Thoracic aorta (tissue), 2 donors: ENCODE data around the gene TUBA1C. TPM values are rescaled to one million over a fixed set of nuclear protein-coding genes. Genes with fewer than 3 reads are reported as not detected.
"Not testable (repeated sequence)": the region's sequence is repeated elsewhere in the genome, so short reads cannot be mapped to it uniquely, and the experiment has no call there.

Experiments
- ATAC-seq: fragments of 150-250 bp; one replicate; pipeline ENCODE4 v1.8.0; 2017; ENCODE audit warnings: low read depth; ENCODE audit not compliant: insufficient number of reproducible peaks, low FRiP score
- DNase-seq: peaks from one replicate; pipeline ENCODE4 v3.0.0-alpha.2; 2020; ENCODE audit warnings: low spot score
- H3K27ac ChIP-seq, 2 donors: fragments of 200-600 bp; sonication (generic); 1 replicate in 1 of 2; 2 replicates in 1 of 2; pipeline ENCODE4 v1.5.1; 2016; ENCODE audit warnings: mild to moderate bottlenecking in 2 of 2, moderate library complexity in 2 of 2
- H3K27me3 ChIP-seq: fragments of 200-600 bp; sonication (generic); replicated peaks from 2 replicates; pipeline ENCODE4 v1.6.0; 2016; ENCODE audit warnings: mild to moderate bottlenecking; ENCODE audit not compliant: insufficient read depth
- H3K36me3 ChIP-seq: fragments of 200-600 bp; sonication (generic); one replicate; pipeline ENCODE4 v1.5.1; 2016
- H3K4me1 ChIP-seq, 2 donors: fragments of 200-600 bp; sonication (generic); 1 replicate in 1 of 2; 2 replicates in 1 of 2; pipeline versions ENCODE4 v1.5.1 to v1.6.0; 2016; ENCODE audit warnings: low read depth in 2 of 2, mild to moderate bottlenecking in 1 of 2; ENCODE audit not compliant: control insufficient read depth in 1 of 2
- H3K4me3 ChIP-seq: fragments of 200-600 bp; sonication (generic); 2 replicates; pipeline ENCODE4 v1.5.1; 2016; ENCODE audit warnings: mild to moderate bottlenecking
- H3K9me3 ChIP-seq: fragments of 200-600 bp; sonication (generic); 2 replicates; pipeline ENCODE4 v1.5.1; 2016
- total RNA-seq, 2 donors: library from RNA; depleted of rRNA; stranded (reverse); fragments of >200 nt; gene quantifications; one replicate each; pipeline versions ENCODE4 v1.1.0 to v1.2.3, GENCODE V29; 2016
- TF ChIP-seq, protein P1 (sequence below): fragments of 200-600 bp; sonication (generic); IDR thresholded peaks from one replicate; pipeline ENCODE4 v1.5.1; 2019; ENCODE audit warnings: antibody characterized with exemption

Gene TUBA1C
- total RNA-seq, 2 donors from 2014 or later = 239 to 277 TPM

GRCh38 chr12:49273726-49274395 is 9.0 kb downstream of the TUBA1C start:
- H3K36me3 ChIP-seq = peaks cover 39% of the 10 kb centered on the region
- ATAC-seq = no peak
- H3K27ac ChIP-seq = no peak overlapping the region
- DNase-seq = no peak
- no peaks in the 10 kb centered on the region for H3K27me3 ChIP-seq
- no peaks in the 10 kb centered on the region for H3K9me3 ChIP-seq
- TF ChIP-seq, protein P1, sequence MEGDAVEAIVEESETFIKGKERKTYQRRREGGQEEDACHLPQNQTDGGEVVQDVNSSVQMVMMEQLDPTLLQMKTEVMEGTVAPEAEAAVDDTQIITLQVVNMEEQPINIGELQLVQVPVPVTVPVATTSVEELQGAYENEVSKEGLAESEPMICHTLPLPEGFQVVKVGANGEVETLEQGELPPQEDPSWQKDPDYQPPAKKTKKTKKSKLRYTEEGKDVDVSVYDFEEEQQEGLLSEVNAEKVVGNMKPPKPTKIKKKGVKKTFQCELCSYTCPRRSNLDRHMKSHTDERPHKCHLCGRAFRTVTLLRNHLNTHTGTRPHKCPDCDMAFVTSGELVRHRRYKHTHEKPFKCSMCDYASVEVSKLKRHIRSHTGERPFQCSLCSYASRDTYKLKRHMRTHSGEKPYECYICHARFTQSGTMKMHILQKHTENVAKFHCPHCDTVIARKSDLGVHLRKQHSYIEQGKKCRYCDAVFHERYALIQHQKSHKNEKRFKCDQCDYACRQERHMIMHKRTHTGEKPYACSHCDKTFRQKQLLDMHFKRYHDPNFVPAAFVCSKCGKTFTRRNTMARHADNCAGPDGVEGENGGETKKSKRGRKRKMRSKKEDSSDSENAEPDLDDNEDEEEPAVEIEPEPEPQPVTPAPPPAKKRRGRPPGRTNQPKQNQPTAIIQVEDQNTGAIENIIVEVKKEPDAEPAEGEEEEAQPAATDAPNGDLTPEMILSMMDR = no peak
- H3K4me1 ChIP-seq = peaks cover 4 to 6% of the 10 kb centered on the region in 2 donors
- no peak overlapping the region for H3K4me3 ChIP-seq

DNA sequence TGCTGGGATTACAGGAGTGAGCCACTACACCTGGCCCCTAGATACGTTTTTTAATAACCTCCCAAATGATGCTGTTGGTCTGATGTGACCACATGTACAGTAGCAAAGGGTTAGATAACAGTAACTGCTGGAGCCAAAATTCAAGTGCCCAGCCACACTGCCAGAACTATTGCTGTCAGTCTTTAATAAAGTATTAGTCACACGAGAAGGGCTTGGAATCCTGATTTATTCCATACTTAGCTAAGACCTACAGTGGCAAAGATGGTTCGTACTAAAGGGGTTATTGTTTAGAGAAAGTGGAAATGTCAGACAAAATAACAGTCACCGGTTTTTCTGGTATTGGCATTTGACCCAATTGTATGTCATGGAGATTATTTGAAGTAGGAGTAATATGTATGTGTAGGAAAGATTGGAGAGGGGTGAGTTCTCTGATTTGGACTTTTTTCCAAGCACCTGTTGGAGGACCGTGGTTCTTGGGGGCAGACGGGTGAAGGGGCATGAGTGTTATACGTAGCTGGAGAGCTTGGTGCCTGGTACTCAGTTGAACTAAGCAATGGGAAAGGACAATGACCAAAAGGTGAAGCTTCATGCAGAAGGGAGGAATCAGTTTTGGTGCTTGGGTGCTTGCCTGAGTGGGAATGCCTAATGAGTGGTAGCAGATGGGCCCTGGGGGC is 9.7 kb downstream of the TUBA1C start:
- DNase-seq = no peak
- peaks cover 36% of the 10 kb centered on the region for H3K36me3 ChIP-seq
- H3K4me3 ChIP-seq = no peak overlapping the region
- no peaks in the 10 kb centered on the region for H3K27me3 ChIP-seq
- H3K4me1 ChIP-seq = no peaks in the 10 kb centered on the region
- no peak overlapping the region for H3K27ac ChIP-seq
- H3K9me3 ChIP-seq = no peaks in the 10 kb centered on the region
- TF ChIP-seq, protein P1 = no peak
- ATAC-seq = no peak

GRCh38 chr12:49276304-49277290 is 11.7 kb downstream of the TUBA1C start:
- DNase-seq (no peak), ATAC-seq (no peak)
- Histone ChIP-seq H3K27ac (no peak overlapping the region), H3K4me3 (no peak overlapping the region), H3K4me1 (no peaks in the 10 kb centered on the region), H3K36me3 (peaks cover 16% of the 10 kb centered on the region), H3K27me3 (no peaks in the 10 kb centered on the region), H3K9me3 (no peaks in the 10 kb centered on the region)
- TF ChIP-seq, protein P1 = no peak

GRCh38 chr12:49277466-49277865 is 12.6 kb downstream of the TUBA1C start:
- Histone ChIP-seq H3K27ac (no peak overlapping the region), H3K27me3 (no peaks in the 10 kb centered on the region), H3K4me1 (no peaks in the 10 kb centered on the region), H3K4me3 (no peak overlapping the region), H3K36me3 (peaks cover 10% of the 10 kb centered on the region), H3K9me3 (no peaks in the 10 kb centered on the region)
- no peak for DNase-seq
- TF ChIP-seq, protein P1 = no peak
- no peak for ATAC-seq

DNA sequence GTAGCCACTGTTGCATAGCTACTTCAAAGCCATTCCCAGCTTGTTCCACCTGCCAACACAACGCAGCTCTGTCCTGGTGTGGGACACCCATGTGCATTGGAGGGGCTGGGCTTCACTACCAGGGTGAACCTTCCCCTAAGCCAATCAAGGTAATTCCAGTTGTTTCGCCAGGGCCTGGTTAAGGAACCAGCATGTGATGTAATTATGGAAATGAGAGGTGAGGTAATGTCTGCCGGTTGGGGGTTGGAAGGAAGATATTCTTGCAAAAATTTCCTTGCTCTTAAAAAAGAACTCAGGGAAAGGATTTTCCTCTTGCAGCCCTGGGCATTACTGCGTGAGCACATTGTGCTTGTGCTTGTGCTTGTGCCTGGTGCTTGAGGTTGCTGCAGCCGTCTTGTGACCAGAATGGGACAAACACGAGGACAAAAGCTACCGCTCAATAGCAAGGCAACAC is 14.9 kb downstream of the TUBA1C start:
- TF ChIP-seq, protein P1 = no peak
- no peak for DNase-seq
- Histone ChIP-seq H3K4me1 (no peaks in the 10 kb centered on the region), H3K4me3 (no peak overlapping the region), H3K27me3 (no peaks in the 10 kb centered on the region), H3K9me3 (no peaks in the 10 kb centered on the region), H3K27ac (no peak overlapping the region), H3K36me3 (no peaks in the 10 kb centered on the region)
- ATAC-seq = no peak

GRCh38 chr12:49280545-49280944 is 15.7 kb downstream of the TUBA1C start:
- not testable (repeated sequence) for H3K27ac ChIP-seq, ATAC-seq

More at GRCh38 chr12:49280545-49280944, 15.7 kb downstream of the TUBA1C start:
- DNase-seq, H3K36me3 ChIP-seq, H3K27me3 ChIP-seq, H3K4me3 ChIP-seq, H3K4me1 ChIP-seq, H3K9me3 ChIP-seq: not testable (repeated sequence)
